Mucosa of descending colon (tissue), 3 donors: ENCODE data around the gene LGI4. TPM values are rescaled to one million over a fixed set of nuclear protein-coding genes. Genes with fewer than 3 reads are reported as not detected.

Source experiments
- ATAC-seq: fragments of 200-7000 bp; cut with Tn5 transposase; one replicate; pipeline ENCODE4 v1.9.1; 2020; ENCODE audit warnings: mild to moderate bottlenecking, moderate library complexity
- DNase-seq, 3 donors: peaks; one replicate each; pipeline ENCODE4 v3.0.0-alpha.2; 2020
- H3K36me3 ChIP-seq: fragments of 200-600 bp; one replicate; pipeline ENCODE4 v1.8.0; 2021; ENCODE audit warnings: low read depth, mild to moderate bottlenecking
- H3K4me1 ChIP-seq: fragments of 200-600 bp; one replicate; pipeline ENCODE4 v1.8.0; 2021; ENCODE audit warnings: low read depth, mild to moderate bottlenecking
- H3K4me3 ChIP-seq: fragments of 200-600 bp; one replicate; pipeline ENCODE4 v1.8.0; 2021; ENCODE audit warnings: mild to moderate bottlenecking
- H3K9me3 ChIP-seq: fragments of 200-600 bp; one replicate; pipeline ENCODE4 v1.8.0; 2021; ENCODE audit warnings: mild to moderate bottlenecking
- intact Hi-C, 2 donors: fragments of 100-400 bp; cut with DNase I in 1 of 2; cut with micrococcal nuclease in 1 of 2; formaldehyde crosslinking; loops; one replicate each; pipeline versions ENCODE4 v1.11.0 to v1.11.1; 2022; cut with DNase I, micrococcal nuclease
- total RNA-seq, 3 donors: library from RNA; stranded (reverse); fragmentation: NEBNext Ultra II Directional in 2 of 3; extraction: Animal tissue kit (Norgen Biotek cat#: 25700) in 2 of 3; gene quantifications; one replicate each; pipeline versions ENCODE4 v1.2.1 to v1.2.4, GENCODE V29; 2021 to 2023
- TF ChIP-seq, protein P1 (sequence below): fragments of 200-600 bp; IDR thresholded peaks from one replicate; pipeline ENCODE4 v1.8.0; 2022; ENCODE audit warnings: antibody characterized with exemption, mild to moderate bottlenecking
- donor health status: DM: no; HTN: no; CAD: no; lungs with moderate emphysema.
- donor health status: DM: no; HTN: no; CAD: no.
- donor health status: DM: no; HTN: yes; CAD: no.

The LGI4 gene
- total RNA-seq, 3 donors from 2014 or later: 14.1 to 38.8 (median 31.1) TPM

DNA sequence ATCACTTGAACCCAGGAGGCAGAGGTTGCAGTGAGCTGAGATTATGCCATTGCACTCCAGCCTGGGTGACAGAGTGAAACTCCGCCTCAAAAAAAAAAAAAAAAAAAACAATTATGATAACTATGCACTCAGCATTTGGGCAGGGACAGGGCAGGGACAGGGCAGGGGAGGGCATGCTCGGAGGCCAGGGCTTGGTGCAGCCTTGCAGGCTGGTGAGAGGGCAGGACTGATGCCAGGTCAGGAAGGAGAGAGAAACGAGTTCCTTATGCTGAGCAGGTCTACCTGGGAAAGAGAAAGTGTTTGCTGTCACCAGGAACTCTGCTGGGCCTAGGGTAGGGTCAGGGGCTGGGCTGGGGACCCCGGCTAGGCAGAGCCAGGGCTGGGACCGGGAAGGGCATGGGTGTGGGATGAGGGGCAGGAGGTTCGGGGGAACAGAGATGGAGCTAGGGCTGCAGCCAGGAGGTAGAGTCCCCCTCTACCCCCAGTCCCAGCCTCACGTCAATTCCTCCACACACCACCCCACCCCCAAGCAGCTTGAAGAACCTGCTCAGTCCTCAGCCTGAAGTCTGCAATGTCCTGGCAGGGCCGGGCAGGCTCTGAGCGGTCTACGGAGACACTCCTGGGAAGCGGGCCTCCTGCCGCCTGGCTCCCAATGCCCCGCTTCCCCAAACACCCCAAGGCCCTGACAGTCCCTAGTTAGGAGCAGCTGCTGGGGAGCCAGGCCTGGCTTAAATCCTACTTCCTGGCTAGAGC lies 16.4 kb downstream of the LGI4 start:
- TF ChIP-seq, protein P1, sequence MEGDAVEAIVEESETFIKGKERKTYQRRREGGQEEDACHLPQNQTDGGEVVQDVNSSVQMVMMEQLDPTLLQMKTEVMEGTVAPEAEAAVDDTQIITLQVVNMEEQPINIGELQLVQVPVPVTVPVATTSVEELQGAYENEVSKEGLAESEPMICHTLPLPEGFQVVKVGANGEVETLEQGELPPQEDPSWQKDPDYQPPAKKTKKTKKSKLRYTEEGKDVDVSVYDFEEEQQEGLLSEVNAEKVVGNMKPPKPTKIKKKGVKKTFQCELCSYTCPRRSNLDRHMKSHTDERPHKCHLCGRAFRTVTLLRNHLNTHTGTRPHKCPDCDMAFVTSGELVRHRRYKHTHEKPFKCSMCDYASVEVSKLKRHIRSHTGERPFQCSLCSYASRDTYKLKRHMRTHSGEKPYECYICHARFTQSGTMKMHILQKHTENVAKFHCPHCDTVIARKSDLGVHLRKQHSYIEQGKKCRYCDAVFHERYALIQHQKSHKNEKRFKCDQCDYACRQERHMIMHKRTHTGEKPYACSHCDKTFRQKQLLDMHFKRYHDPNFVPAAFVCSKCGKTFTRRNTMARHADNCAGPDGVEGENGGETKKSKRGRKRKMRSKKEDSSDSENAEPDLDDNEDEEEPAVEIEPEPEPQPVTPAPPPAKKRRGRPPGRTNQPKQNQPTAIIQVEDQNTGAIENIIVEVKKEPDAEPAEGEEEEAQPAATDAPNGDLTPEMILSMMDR: no peak
- DNase-seq: peak in 2 of 3 donors; percentile 63 to 70
- no peak overlapping the region for H3K4me3 ChIP-seq
- H3K9me3 ChIP-seq: no peaks in the 10 kb centered on the region
- H3K4me1 ChIP-seq: peaks cover 37% of the 10 kb centered on the region
- intact Hi-C loops: no loop called here
- peak; percentile 10 for ATAC-seq
- peaks cover 3% of the 10 kb centered on the region for H3K36me3 ChIP-seq

DNA sequence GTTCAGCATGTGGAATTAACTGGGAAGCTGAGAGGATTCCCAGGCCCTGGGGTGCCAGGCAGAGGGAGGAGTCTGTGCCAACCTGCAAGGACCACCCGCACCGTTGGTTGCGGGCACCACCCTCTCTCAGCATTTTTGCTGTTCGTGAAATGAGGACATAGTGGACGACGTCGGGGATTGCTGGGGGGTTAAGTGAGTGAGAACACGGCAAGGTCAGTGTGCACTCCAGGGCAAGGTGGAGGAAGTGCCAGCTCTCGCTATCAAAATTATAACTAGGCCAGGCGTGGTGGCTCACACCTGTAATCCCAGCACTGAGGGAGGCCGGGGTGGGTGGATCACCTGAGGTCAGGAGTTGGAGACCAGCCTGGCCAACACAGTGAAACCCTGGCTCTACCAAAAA lies 17.1 kb downstream of the LGI4 start:
- TF ChIP-seq, protein P1: no peak
- H3K4me3 ChIP-seq: no peak overlapping the region
- peaks cover 32% of the 10 kb centered on the region for H3K4me1 ChIP-seq
- H3K9me3 ChIP-seq: no peaks in the 10 kb centered on the region
- peaks cover 3% of the 10 kb centered on the region for H3K36me3 ChIP-seq
- DNase-seq: peak in 2 of 3 donors; percentile 67 to 71
- ATAC-seq: peak; percentile 9
- intact Hi-C loops: no loop called here

GRCh38 chr19:35117116-35117515 lies 17.7 kb downstream of the LGI4 start:
- H3K9me3 ChIP-seq: no peaks in the 10 kb centered on the region
- DNase-seq (peak in 1 of 3 donors; percentile 33), ATAC-seq (no peak)
- TF ChIP-seq, protein P1: no peak
- H3K4me3 ChIP-seq: peak overlapping the region; percentile 35
- intact Hi-C loops: no loop called here
- H3K36me3 ChIP-seq: peaks cover 3% of the 10 kb centered on the region
- H3K4me1 ChIP-seq: peaks cover 30% of the 10 kb centered on the region

GRCh38 chr19:35116072-35116801 lies 18.6 kb downstream of the LGI4 start:
- TF ChIP-seq, protein P1: no peak
- H3K4me1 ChIP-seq: peaks cover 21% of the 10 kb centered on the region
- no peaks in the 10 kb centered on the region for H3K9me3 ChIP-seq
- DNase-seq (peak; percentile 84 to 90 (median 87)), ATAC-seq (peak; percentile 58)
- intact Hi-C loops: no loop called here
- peak overlapping the region; percentile 35 for H3K4me3 ChIP-seq
- peaks cover 3% of the 10 kb centered on the region for H3K36me3 ChIP-seq

- TF ChIP-seq, protein P1: no peak
- intact Hi-C loops: no loop called here
- Histone ChIP-seq H3K9me3 (no peaks in the 10 kb centered on the region), H3K4me3 (peak within 1 kb of the TSS; percentile 35), H3K4me1 (peaks cover 15% of the 10 kb centered on the region), H3K36me3 (no peaks in the 10 kb centered on the region)
- peak; percentile 83 to 84 (median 84) for DNase-seq
- peak; percentile 74 for ATAC-seq
These were observed 19.5 kb downstream of the LGI4 start, which contains the start of gene FXYD3 for GRCh38 chr19:35115177-35115951. FXYD3 (plus strand) TSS chr19:35115823; CDS start chr19:35119377, 3,554 bp downstream.
